Activated naive CD8-positive, alpha-beta T cell treated with anti-CD3 and anti-CD28 coated beads, Interleukin-2, amount 10 ng/mL, durations not matched to agents 7 days and 5 days (primary cell): ENCODE data around the gene C16orf95. TPM values are rescaled to one million over a fixed set of nuclear protein-coding genes. Genes with fewer than 3 reads are reported as not detected.

Experiments
- ATAC-seq: fragments of 150-1000 bp; cut with Tn5 transposase; one replicate; pipeline ENCODE4 v1.10.0; 2021; ENCODE audit warnings: low read depth, moderate library complexity
- POLR2A ChIA-PET: fragments of 350-600 bp; sonication (Branson Sonifier 250); formaldehyde crosslinking; loops from one replicate; lab custom pipeline; 2021; ENCODE audit warnings: antibody characterized with exemption; lab: Charles Lee
- DNase-seq: peaks from one replicate; pipeline ENCODE4 v3.0.0; 2021
- H3K27ac Mint-ChIP-seq: one replicate; pipeline ENCODE4 v1.8.0; 2022; ENCODE audit warnings: mild to moderate bottlenecking, mixed read lengths
- H3K27me3 Mint-ChIP-seq: one replicate; pipeline ENCODE4 v1.8.0; 2022; ENCODE audit warnings: mild to moderate bottlenecking, moderate library complexity, mixed read lengths
- H3K36me3 Mint-ChIP-seq: one replicate; pipeline ENCODE4 v1.8.0; 2021; ENCODE audit warnings: mild to moderate bottlenecking, mixed read lengths
- H3K4me1 Mint-ChIP-seq: one replicate; pipeline ENCODE4 v1.8.0; 2021; ENCODE audit warnings: mixed read lengths
- H3K4me3 Mint-ChIP-seq: one replicate; pipeline ENCODE4 v1.8.0; 2022; ENCODE audit warnings: mild to moderate bottlenecking, moderate library complexity, mixed read lengths
- H3K9me3 Mint-ChIP-seq: one replicate; pipeline ENCODE4 v1.8.0; 2021; ENCODE audit warnings: mixed read lengths
- total RNA-seq, 2 experiments: library from RNA; stranded (reverse); gene quantifications; one replicate each; pipeline ENCODE4 v1.2.3, GENCODE V29; 2021

C16orf95 gene
- total RNA-seq, 2 experiments from 2014 or later: 4.9 to 8.0 TPM

DNA sequence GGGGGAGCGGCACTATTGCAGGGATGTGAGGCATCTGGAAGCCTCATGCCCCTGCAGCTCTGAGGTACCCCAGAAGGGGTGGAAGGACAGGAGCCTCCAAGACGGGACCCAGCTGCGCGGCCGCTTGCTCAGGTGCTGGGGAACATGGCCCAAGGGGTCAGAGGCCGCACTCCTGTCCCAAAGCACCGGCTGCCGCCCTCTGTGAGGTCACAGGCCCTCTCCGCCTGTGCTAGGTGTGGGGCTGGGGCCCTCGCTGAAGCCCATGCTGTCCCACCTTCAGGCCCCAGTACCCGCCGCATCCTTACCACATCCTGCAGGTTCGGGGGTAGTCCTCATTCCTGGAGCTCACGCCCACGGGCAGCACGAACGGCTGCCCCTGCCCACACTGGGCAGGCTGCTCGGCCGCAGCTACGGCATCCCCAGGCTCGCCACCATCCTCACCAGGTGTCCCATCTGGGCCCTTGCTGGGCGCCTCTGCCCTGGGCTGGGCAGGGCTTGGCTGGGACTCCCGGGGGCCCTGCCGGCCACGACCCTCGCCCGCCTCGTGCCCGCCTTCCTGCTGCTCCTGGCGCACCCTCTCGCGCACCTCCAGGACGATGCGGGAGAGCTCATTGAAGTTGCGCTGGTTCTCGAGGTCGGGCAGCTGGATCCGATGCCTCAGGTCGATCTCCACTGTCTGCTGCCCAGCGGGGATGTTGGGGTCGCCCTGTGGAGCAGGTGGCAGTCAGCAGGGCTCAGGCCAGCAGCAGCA lies 16.6 kb upstream of the C16orf95 start:
- no peak for ATAC-seq
- DNase-seq: no peak
- H3K9me3 Mint-ChIP-seq: no peaks in the 10 kb centered on the region
- POLR2A ChIA-PET: interaction anchor here (1.0 kb wide), 1 partner anchor 10 kb away, joined by 3 read pairs; no protein-coding TSS in a partner anchor
- no peaks in the 10 kb centered on the region for H3K27me3 Mint-ChIP-seq
- peaks cover 9% of the 10 kb centered on the region for H3K36me3 Mint-ChIP-seq
- H3K27ac Mint-ChIP-seq: no peak overlapping the region
- H3K4me3 Mint-ChIP-seq: no peak overlapping the region
- H3K4me1 Mint-ChIP-seq: peaks cover 8% of the 10 kb centered on the region

DNA sequence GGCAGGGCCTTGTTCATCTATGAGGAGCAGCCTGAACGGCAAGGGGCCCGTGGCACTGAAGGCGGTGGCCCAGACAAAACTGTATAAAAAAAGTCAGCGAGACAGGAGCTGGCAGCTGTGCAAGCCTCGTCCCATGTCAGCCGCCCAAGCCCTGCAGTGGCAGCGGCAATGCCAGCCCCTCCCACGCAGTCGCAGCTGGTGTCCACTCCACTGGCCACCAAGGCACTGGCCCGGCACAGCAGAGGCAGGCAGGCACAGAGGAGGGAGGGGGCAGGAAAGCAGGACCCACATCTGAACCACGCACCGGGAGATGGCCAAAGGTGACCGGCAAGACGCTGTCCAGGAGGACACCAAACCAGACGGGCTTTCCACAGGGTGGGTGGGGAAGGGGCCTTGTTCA lies 15.9 kb upstream of the C16orf95 start:
- Mint-ChIP-seq H3K9me3 (no peaks in the 10 kb centered on the region), H3K4me3 (no peak overlapping the region), H3K27ac (no peak overlapping the region), H3K36me3 (peaks cover 7% of the 10 kb centered on the region), H3K4me1 (peaks cover 8% of the 10 kb centered on the region), H3K27me3 (no peaks in the 10 kb centered on the region)
- ATAC-seq: no peak
- POLR2A ChIA-PET: interaction anchor here (1.0 kb wide), 1 partner anchor 11 kb away, joined by 3 read pairs; no protein-coding TSS in a partner anchor
- DNase-seq: no peak

- peaks cover 4% of the 10 kb centered on the region for H3K4me1 Mint-ChIP-seq
- no peak for ATAC-seq
- DNase-seq: no peak
- POLR2A ChIA-PET: interaction anchor here (0.5 to 1.6 kb wide), 2 partner anchors 51 to 55 kb away, joined by 3 to 7 read pairs; partner anchors contain the start of gene FBXO31
- H3K4me3 Mint-ChIP-seq: no peak overlapping the region
- no peaks in the 10 kb centered on the region for H3K9me3 Mint-ChIP-seq
- H3K36me3 Mint-ChIP-seq: peaks cover 4% of the 10 kb centered on the region
- H3K27me3 Mint-ChIP-seq: no peaks in the 10 kb centered on the region
- no peak overlapping the region for H3K27ac Mint-ChIP-seq
Measured at GRCh38 chr16:87332150-87332549, 15.0 kb upstream of the C16orf95 start.

GRCh38 chr16:87331241-87331801 lies 14.1 kb upstream of the C16orf95 start:
- H3K36me3 Mint-ChIP-seq: peaks cover 3% of the 10 kb centered on the region
- ATAC-seq: no peak
- H3K27ac Mint-ChIP-seq: no peak overlapping the region
- peaks cover 2% of the 10 kb centered on the region for H3K4me1 Mint-ChIP-seq
- no peak for DNase-seq
- no peaks in the 10 kb centered on the region for H3K27me3 Mint-ChIP-seq
- H3K9me3 Mint-ChIP-seq: no peaks in the 10 kb centered on the region
- POLR2A ChIA-PET: interaction anchor here (0.5 to 1.6 kb wide), 4 partner anchors 52 to 718 kb away, joined by 3 to 7 read pairs (median 4); partner anchors contain the start of gene FBXO31
- no peak overlapping the region for H3K4me3 Mint-ChIP-seq

DNA sequence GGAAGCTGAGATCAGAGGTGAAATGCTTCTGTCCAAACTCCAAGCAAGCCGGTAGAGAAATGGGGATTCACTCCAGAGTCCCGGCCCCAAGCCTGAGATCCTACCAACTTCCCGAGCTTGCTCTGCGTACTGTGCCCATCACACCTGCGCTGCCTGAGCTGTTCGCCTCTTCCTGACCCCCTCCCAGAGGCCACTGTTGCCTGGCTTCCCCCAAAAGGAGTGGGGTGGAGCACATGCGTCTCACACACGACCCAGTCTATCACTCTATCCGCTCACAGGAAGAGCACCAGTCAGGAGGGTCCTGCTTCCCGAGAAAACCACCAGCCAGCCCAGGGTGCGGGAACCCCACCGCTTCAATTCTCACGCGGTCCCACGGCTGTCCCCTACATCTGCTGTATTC lies 13.5 kb upstream of the C16orf95 start:
- Mint-ChIP-seq H3K4me1 (no peaks in the 10 kb centered on the region), H3K36me3 (peaks cover 3% of the 10 kb centered on the region), H3K27me3 (no peaks in the 10 kb centered on the region), H3K27ac (no peak overlapping the region), H3K9me3 (no peaks in the 10 kb centered on the region), H3K4me3 (no peak overlapping the region)
- POLR2A ChIA-PET: interaction anchor here (0.6 kb wide), 1 partner anchor 718 kb away, joined by 3 read pairs; no protein-coding TSS in a partner anchor
- DNase-seq (no peak), ATAC-seq (no peak)

GRCh38 chr16:87330257-87330624 lies 13.0 kb upstream of the C16orf95 start:
- POLR2A ChIA-PET: no interaction called here
- H3K4me1 Mint-ChIP-seq: peaks cover 2% of the 10 kb centered on the region
- no peak overlapping the region for H3K4me3 Mint-ChIP-seq
- DNase-seq: no peak
- no peak for ATAC-seq
- no peak overlapping the region for H3K27ac Mint-ChIP-seq
- H3K27me3 Mint-ChIP-seq: no peaks in the 10 kb centered on the region
- no peaks in the 10 kb centered on the region for H3K9me3 Mint-ChIP-seq
- peaks cover 3% of the 10 kb centered on the region for H3K36me3 Mint-ChIP-seq

- Mint-ChIP-seq H3K4me3 (no peak overlapping the region), H3K27me3 (no peaks in the 10 kb centered on the region), H3K36me3 (peaks cover 3% of the 10 kb centered on the region), H3K4me1 (peaks cover 2% of the 10 kb centered on the region), H3K9me3 (no peaks in the 10 kb centered on the region), H3K27ac (no peak overlapping the region)
- ATAC-seq: no peak
- POLR2A ChIA-PET: no interaction called here
- no peak for DNase-seq
Measured at GRCh38 chr16:87329436-87330256, 12.5 kb upstream of the C16orf95 start.

DNA sequence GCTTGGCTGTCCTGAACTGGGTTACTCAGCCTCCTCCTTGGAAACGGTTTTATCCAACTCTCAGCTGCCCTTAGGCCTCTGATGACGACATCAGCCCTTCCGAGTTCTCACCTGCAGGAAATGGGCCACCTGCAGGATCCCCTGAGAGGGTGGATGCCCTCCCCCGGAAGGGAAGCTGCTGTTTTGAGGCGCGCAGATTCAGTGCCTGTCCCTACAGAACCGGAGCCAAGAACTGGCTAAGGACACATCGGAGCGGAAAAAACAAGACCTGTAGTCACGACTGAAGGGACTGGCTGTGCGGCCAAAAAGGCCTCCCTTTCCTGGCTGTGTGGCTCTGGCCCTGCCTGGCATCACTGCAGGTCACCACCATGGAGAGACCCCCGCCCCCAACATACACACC lies 11.7 kb upstream of the C16orf95 start:
- Mint-ChIP-seq H3K4me1 (peaks cover 2% of the 10 kb centered on the region), H3K36me3 (peaks cover 3% of the 10 kb centered on the region), H3K27ac (no peak overlapping the region), H3K27me3 (no peaks in the 10 kb centered on the region), H3K4me3 (no peak overlapping the region), H3K9me3 (no peaks in the 10 kb centered on the region)
- ATAC-seq (no peak), DNase-seq (no peak)
- POLR2A ChIA-PET: no interaction called here

DNA sequence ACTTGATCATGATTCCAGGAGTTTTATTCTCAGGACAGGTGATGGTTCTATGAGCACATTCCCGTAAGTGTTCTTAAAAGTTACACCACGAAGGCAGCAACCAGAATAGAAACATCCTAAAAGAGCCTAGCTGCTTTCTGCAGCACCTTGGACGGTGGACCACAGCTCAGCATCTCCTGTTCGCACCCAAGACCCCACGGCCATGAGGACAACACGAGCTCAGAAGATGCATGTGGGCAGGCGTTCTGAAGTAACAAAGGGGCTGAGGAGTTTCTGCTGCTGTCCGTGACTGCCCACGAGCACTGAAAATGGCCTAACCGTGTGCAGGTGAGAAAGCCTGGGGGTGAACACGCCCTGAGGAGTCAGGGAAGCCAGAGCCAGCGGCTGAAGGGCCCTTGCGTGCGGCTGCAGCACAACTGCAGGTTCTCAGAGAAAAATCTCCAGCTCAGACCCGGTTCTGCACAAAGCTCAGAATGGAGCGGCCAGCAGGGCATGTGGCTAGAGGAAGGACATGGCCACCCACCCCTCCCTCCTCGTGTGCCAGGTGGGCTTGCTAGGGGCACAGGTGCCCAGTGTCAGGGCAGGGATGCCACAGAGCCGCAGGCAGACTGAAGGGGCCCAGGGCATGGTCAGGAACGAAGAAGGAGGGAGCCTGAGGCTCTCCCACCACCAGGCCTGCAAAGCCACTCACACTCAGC lies 10.8 kb upstream of the C16orf95 start:
- no peaks in the 10 kb centered on the region for H3K9me3 Mint-ChIP-seq
- no peak for DNase-seq
- no peak overlapping the region for H3K27ac Mint-ChIP-seq
- ATAC-seq: no peak
- no peaks in the 10 kb centered on the region for H3K27me3 Mint-ChIP-seq
- peaks cover under 1% of the 10 kb centered on the region for H3K36me3 Mint-ChIP-seq
- H3K4me1 Mint-ChIP-seq: peaks cover 2% of the 10 kb centered on the region
- POLR2A ChIA-PET: interaction anchor here (1.0 kb wide), 2 partner anchors 8 to 11 kb away, joined by 3 read pairs; partner anchors contain the start of gene C16orf95
- H3K4me3 Mint-ChIP-seq: no peak overlapping the region

- peaks cover 2% of the 10 kb centered on the region for H3K4me1 Mint-ChIP-seq
- POLR2A ChIA-PET: no interaction called here
- no peak overlapping the region for H3K4me3 Mint-ChIP-seq
- ATAC-seq (no peak), DNase-seq (no peak)
- H3K27ac Mint-ChIP-seq: no peak overlapping the region
- H3K27me3 Mint-ChIP-seq: no peaks in the 10 kb centered on the region
- no peaks in the 10 kb centered on the region for H3K36me3 Mint-ChIP-seq
- no peaks in the 10 kb centered on the region for H3K9me3 Mint-ChIP-seq
Measured at GRCh38 chr16:87326151-87326571, 9.0 kb upstream of the C16orf95 start.

- Mint-ChIP-seq H3K4me3 (no peak overlapping the region), H3K4me1 (peaks cover 2% of the 10 kb centered on the region), H3K9me3 (no peaks in the 10 kb centered on the region), H3K27me3 (no peaks in the 10 kb centered on the region), H3K27ac (no peak overlapping the region), H3K36me3 (no peaks in the 10 kb centered on the region)
- no peak for ATAC-seq
- POLR2A ChIA-PET: no interaction called here
- DNase-seq: no peak
Measured at GRCh38 chr16:87325423-87325858, 8.2 kb upstream of the C16orf95 start.

DNA sequence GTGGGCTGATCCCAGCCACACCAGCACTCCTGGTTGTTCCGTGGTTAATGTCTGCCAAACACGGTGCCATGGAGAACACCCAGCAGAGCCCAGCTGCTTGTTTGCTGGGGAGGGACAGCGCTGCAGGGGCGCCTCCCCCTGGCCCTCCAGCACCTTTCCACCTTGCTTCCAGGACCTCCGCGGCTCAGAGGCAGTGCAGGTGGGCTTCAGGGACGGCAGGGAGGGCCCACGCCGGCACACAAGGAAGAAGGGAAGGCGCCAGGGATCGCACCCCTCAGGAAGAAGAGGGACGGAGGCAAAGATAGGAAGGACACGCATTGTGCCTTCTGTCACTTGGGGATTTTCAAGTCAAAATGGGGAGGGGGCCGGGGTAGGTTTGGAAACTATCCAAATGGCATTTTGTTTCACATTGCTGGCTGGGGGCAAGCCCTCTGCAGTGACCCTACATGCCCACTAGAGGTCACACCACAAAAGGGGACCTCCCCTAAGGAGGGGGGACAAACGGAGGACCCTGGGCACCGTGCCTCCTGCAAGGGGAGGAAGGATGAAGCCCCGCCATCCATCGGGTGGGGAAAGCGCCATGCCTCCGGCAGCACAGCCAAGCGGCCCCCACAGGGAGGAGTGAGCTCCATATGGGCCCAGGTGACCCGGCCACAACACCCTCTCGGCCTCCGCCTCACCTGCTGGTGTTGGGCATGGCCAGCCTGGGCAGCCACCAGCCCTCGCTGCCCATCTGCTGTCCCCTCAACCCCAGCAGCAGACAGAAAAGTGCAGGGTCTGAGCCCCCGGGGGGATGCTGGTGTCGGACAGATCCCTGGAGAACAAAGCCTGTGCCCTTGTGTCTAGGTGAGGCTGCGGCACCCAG lies 7.5 kb upstream of the C16orf95 start:
- DNase-seq (peak; percentile 50), ATAC-seq (peak; percentile 76)
- peaks cover 2% of the 10 kb centered on the region for H3K4me1 Mint-ChIP-seq
- no peak overlapping the region for H3K27ac Mint-ChIP-seq
- H3K9me3 Mint-ChIP-seq: no peaks in the 10 kb centered on the region
- no peak overlapping the region for H3K4me3 Mint-ChIP-seq
- H3K36me3 Mint-ChIP-seq: no peaks in the 10 kb centered on the region
- no peaks in the 10 kb centered on the region for H3K27me3 Mint-ChIP-seq
- POLR2A ChIA-PET: no interaction called here
